ENCODE measurements around the gene ZNF70. TPM values are rescaled to one million over a fixed set of nuclear protein-coding genes. Genes with fewer than 3 reads are reported as not detected.
A peak's percentile ranks its signal among the peaks of the same experiment; 100 is the strongest.

ZNF70 gene
- total RNA-seq, 1 experiment from 2014 or later, result 3.2 TPM

DNA sequence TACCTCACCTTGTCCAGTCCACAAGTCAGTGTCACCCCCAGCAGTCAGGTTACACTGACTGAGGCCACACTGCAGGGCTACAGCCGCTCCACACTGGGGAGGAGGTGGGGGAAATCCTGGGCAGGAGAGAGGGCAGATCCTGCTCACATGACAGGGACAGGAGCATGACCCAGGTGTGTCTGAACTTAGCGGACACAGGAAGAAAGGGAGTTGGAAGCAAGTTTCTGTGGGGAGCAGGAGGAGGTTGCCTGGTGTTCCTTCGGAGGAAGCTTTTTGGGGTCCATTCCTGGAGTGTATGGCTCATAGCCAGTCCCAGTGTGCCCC lies 27.6 kb upstream of the ZNF70 start:
- TF ChIP-seq TCF7L2 (IDR thresholded peaks at IDR 0.05; ENCODE audit: low read depth, low read length) (no peak), POLR2AphosphoS5 (IDR thresholded peaks at IDR 0.05; ENCODE audit: low read depth, low read length) (no peak), SIN3A (IDR thresholded peaks at IDR 0.05; ENCODE audit: borderline replicate concordance, insufficient read depth, low read depth, low read length) (no peak)
- TF ChIP-seq, protein P1, sequence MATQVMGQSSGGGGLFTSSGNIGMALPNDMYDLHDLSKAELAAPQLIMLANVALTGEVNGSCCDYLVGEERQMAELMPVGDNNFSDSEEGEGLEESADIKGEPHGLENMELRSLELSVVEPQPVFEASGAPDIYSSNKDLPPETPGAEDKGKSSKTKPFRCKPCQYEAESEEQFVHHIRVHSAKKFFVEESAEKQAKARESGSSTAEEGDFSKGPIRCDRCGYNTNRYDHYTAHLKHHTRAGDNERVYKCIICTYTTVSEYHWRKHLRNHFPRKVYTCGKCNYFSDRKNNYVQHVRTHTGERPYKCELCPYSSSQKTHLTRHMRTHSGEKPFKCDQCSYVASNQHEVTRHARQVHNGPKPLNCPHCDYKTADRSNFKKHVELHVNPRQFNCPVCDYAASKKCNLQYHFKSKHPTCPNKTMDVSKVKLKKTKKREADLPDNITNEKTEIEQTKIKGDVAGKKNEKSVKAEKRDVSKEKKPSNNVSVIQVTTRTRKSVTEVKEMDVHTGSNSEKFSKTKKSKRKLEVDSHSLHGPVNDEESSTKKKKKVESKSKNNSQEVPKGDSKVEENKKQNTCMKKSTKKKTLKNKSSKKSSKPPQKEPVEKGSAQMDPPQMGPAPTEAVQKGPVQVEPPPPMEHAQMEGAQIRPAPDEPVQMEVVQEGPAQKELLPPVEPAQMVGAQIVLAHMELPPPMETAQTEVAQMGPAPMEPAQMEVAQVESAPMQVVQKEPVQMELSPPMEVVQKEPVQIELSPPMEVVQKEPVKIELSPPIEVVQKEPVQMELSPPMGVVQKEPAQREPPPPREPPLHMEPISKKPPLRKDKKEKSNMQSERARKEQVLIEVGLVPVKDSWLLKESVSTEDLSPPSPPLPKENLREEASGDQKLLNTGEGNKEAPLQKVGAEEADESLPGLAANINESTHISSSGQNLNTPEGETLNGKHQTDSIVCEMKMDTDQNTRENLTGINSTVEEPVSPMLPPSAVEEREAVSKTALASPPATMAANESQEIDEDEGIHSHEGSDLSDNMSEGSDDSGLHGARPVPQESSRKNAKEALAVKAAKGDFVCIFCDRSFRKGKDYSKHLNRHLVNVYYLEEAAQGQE (IDR thresholded peaks at IDR 0.05; ENCODE audit: insufficient read depth in 1 of 2, low read depth in 2 of 2, low read length in 1 of 2), result no peak
- TF ChIP-seq, protein P2, sequence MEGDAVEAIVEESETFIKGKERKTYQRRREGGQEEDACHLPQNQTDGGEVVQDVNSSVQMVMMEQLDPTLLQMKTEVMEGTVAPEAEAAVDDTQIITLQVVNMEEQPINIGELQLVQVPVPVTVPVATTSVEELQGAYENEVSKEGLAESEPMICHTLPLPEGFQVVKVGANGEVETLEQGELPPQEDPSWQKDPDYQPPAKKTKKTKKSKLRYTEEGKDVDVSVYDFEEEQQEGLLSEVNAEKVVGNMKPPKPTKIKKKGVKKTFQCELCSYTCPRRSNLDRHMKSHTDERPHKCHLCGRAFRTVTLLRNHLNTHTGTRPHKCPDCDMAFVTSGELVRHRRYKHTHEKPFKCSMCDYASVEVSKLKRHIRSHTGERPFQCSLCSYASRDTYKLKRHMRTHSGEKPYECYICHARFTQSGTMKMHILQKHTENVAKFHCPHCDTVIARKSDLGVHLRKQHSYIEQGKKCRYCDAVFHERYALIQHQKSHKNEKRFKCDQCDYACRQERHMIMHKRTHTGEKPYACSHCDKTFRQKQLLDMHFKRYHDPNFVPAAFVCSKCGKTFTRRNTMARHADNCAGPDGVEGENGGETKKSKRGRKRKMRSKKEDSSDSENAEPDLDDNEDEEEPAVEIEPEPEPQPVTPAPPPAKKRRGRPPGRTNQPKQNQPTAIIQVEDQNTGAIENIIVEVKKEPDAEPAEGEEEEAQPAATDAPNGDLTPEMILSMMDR (IDR thresholded peaks at IDR 0.05), result no peak
- intact Hi-C loops (cut with micrococcal nuclease; ENCODE audit: unreplicated experiment) (loop anchor here (10.0 kb wide), 1 partner anchor 66 kb away; no protein-coding TSS in a partner anchor), in situ Hi-C loops (cut with HindIII; ENCODE audit: low pct_unique_long_range_greater_than_20kb, low sequenced_read_pairs) (no loop called here)
- Histone ChIP-seq H3K4me1 (ENCODE audit: control insufficient read depth, insufficient read depth, low read length) (peaks cover 6% of the 10 kb centered on the region), H3K27me3 (ENCODE audit: control insufficient read depth, insufficient read depth, low read length) (no peaks in the 10 kb centered on the region), H3K36me3 (ENCODE audit: control insufficient read depth, insufficient read depth, low read length) (no peaks in the 10 kb centered on the region), H3K27ac (ENCODE audit: low read length) (no peak overlapping the region), H3K4me3 (ENCODE audit: low read depth in 2 of 2, low read length in 2 of 2) (no peak overlapping the region), H3K9me3 (ENCODE audit: control insufficient read depth, insufficient read depth, low read depth, low read length) (no peaks in the 10 kb centered on the region)
- DNase-seq (ENCODE audit: low read depth, low spot score), result no peak
- ATAC-seq, result no peak
- no TSS peak for BruUV-seq (replicated peaks)
- CTCF ChIA-PET, result no interaction called here
- POLR2A ChIA-PET, result no interaction called here

DNA sequence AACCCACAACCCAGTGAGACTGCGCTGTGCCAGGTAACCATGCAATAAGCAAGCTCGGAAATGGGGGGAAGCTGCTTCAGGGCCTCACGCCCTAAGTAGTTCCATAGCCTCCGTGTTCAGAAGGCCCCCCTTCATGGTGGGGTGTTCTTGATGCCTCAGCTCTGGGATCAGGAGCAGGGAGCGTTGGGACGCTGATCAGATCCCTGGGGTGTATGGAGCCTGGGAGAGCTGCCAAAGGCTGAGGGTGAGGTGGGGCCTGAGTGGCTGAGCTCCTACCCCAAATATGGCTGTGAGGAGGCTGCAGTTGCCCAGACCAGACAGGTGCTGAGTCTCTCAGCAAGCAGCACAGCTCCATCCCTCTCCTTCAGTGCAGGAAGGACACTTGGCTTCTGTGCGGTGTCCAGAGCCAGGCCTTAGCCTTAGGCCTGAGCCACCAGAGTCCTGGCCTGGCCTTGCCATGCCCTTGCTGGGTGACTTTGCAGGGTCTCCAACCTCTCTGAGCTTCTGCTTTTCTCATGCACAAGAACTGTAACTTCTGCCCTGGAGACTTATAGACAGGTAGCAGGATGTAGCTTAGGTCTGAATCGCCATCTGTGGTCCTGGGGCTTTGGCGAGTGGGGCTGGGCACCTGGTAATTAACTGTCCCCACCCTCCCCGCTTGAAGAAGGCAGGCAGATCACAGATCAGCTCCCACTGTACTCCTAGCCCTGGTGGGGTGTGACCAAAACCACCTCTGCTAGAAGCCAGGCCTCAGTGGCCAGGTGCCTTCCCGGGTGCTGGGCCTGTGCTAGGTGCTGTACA lies 27.1 kb upstream of the ZNF70 start:
- intact Hi-C loops (cut with micrococcal nuclease; ENCODE audit: unreplicated experiment), result loop anchor here (10.0 kb wide), 1 partner anchor 67 kb away; no protein-coding TSS in a partner anchor
- ATAC-seq, result 0 out of 2 replicates have a peak, but pooled peaks have one; percentile 8

More for the DNA sequence above, 27.1 kb upstream of the ZNF70 start:
- POLR2A ChIA-PET, result interaction anchor here (0.6 to 0.7 kb wide), 2 partner anchors 12 to 29 kb away, joined by 4 to 8 read pairs; no protein-coding TSS in a partner anchor
- Histone ChIP-seq H3K36me3 (ENCODE audit: control insufficient read depth, insufficient read depth, low read length) (no peaks in the 10 kb centered on the region), H3K27ac (ENCODE audit: low read length) (no peak overlapping the region), H3K4me1 (ENCODE audit: control insufficient read depth, insufficient read depth, low read length) (peaks cover 6% of the 10 kb centered on the region), H3K4me3 (ENCODE audit: low read depth in 2 of 2, low read length in 2 of 2) (no peak overlapping the region), H3K27me3 (ENCODE audit: control insufficient read depth, insufficient read depth, low read length) (no peaks in the 10 kb centered on the region), H3K9me3 (ENCODE audit: control insufficient read depth, insufficient read depth, low read depth, low read length) (no peaks in the 10 kb centered on the region)
- in situ Hi-C loops (cut with HindIII; ENCODE audit: low pct_unique_long_range_greater_than_20kb, low sequenced_read_pairs), result no loop called here
- CTCF ChIA-PET, result no interaction called here
- no peak for TF ChIP-seq SIN3A (IDR thresholded peaks at IDR 0.05; ENCODE audit: borderline replicate concordance, insufficient read depth, low read depth, low read length)
- TF ChIP-seq, protein P2 (IDR thresholded peaks at IDR 0.05), result no peak
- TF ChIP-seq, protein P1 (IDR thresholded peaks at IDR 0.05; ENCODE audit: insufficient read depth in 1 of 2, low read depth in 2 of 2, low read length in 1 of 2), result no peak
- TF ChIP-seq POLR2AphosphoS5 (IDR thresholded peaks at IDR 0.05; ENCODE audit: low read depth, low read length), result no peak
- no peak for TF ChIP-seq TCF7L2 (IDR thresholded peaks at IDR 0.05; ENCODE audit: low read depth, low read length)
- BruUV-seq (replicated peaks), result no TSS peak
- no peak for DNase-seq (ENCODE audit: low read depth, low spot score)
